NCI-H345 treated with DMSO at 0.1 percent for 48 hours (cell line): Measurements from ENCODE around the gene RRAD.
"Not testable (repeated sequence)": the region's sequence is repeated elsewhere in the genome, so short reads cannot be mapped to it uniquely, and the experiment has no call there.

ENCODE experiments used
- DNase-seq: peaks from one replicate; lab custom pipeline; 2025; ENCODE audit not compliant: unreplicated experiment; lab: John Stamatoyannopoulos, UW

Gene RRAD

DNA sequence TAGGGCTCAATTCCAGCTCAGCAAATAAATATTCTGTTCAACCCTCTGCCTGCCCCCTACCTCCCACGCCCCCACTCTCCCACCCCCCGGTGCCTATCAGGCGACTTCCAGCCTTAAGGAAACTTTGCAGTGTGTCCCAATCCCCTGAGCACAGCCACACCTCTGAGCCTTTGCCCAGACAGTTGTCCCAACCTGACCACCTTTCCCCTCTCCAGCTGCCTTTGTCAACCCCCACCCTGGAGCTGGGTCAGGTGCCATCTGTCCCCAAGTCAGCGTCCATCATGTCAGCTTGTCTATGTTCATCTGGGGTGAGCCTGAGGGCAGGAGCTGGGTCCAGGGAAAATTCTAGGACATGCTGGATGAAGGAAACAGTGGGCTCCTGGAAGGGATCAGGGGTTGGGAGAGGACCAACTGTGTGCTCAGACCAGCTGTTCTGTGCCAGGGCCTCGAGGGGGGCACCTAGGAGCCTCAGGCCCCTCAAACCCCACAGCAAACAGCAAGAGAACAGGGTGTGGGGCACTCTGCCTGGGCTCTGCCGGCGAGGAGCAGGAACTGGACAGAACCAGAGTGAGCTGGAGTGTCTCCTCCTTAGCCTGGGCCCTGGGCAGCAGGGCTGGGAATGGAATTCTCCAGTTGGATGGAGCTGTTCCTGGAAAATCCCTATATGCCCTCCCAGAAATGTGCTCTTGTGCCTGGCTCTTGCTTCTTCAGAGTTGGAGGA, 24.5 kb downstream of the RRAD start:
- DNase-seq, result no peak

DNA sequence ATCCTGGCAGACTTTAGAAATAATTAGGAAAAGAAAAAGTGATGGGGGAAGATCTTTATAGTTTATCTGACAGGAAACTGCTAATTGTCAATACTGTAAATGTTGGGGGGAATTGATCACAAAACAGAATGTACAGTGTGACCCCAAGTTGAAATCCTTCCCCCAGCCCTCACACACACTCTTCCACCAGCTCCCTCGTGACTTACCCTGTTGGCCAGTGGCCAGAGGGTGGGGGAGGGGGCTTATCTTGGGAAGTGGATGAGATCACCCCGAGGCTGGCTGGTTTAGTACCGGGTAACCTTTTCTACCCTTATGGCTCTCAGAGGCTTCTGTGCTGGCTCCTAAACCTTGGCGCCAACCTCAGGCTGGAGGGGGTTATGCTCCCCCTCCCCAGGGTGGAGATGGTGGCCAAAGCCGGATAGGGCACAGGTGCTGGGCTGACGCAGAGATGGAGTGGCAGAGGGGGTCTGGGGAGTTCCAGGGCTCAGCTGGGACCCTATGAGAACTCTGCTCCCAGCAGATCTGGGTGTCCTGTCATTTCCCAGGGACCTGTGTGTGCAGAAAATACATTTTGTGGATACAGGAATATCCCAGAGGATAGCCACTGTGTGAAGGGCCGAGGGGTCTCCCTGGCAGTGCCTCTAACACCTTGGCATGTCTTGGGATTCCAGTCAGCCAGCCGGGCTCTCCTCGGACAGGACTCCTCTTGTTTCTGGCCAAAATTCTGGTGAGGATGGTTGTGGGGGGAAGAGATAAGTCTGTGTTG, 25.2 kb downstream of the RRAD start:
- no peak for DNase-seq

DNA sequence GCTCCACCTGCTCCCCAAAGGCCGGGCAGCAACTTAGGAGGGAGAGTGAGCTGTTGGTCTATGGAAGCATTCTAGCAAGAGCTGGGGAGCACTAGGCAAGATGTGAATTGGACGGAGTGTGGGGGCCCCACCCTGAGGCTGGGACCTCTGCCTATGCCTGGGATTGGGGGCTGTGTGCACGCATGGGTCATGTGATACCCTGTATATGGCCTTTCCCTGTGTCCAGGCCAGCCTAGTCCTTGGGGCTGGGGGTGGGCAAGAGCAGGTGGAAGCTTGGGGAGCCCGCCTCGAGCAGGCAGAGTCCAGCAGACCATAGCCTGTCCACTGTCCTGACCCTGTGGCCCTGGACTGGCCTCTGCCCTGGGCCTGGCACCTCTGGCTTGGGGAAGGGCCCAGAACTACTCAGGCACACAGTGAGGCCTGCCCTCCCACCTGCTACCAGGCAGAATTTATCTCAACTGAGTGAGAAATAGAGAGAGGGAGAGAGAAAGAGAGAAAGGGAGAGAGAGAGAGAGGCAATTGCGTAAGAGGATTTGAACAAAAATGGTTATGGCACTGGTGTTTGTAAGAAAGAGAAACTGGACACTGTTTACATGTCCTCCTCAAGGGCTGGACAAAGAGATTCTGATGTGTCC, 25.9 kb downstream of the RRAD start:
- no peak for DNase-seq

DNA sequence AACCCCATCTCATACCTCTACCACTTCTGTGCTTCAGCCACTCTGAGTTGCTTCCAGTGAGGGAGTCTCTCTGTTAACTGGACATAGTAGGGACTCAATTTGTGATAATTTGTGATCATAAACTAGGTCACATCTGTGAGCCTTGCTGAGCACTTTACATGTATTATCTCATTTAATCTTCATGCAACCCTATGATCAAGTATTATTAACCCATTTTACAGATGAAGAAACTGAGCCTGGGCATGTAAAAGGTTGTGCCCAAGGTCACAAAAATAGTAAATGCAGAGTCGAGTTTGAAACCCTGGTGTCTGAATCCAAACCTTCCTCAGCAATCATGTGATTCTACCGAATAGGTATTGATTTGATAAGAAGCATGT, 26.4 kb downstream of the RRAD start:
- no peak for DNase-seq

DNA sequence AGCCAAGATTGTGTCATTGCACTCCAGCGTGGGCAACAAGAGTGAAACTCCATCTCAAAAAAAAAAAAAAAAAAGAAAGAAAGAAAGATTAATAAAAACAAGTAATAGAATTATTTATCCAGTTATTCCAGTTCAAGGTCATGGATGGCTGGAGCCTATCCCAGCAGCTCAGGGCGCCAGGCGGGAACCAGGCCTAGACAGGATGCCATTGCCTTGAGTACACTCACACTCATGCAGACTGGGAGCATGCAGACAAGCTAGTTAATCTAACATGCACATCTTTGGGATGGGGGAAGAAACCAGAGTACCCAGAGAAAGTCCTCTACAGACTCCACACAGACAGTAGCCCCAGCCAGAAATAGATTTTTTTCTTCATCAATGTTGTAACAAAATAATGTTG, 27.1 kb downstream of the RRAD start:
- DNase-seq, result no peak

DNA sequence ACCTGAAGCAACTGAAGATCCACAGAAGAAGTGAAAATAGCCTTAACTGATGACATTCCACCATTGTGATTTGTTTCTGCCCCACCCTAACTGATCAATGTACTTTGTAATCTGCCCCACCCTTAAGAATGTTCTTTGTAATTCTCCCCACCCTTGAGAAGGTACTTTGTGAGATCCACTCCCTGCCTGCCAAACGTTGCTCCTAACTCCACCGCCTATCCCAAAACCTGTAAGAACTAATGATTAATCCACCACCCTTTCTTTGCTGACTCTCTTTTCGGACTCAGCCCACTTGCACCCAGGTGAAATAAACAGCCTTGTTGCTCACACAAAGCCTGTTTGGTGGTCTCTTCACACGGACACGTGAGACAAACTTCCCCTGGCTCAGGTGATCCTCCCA, 28.7 kb downstream of the RRAD start:
- DNase-seq, result not testable (repeated sequence)

DNA sequence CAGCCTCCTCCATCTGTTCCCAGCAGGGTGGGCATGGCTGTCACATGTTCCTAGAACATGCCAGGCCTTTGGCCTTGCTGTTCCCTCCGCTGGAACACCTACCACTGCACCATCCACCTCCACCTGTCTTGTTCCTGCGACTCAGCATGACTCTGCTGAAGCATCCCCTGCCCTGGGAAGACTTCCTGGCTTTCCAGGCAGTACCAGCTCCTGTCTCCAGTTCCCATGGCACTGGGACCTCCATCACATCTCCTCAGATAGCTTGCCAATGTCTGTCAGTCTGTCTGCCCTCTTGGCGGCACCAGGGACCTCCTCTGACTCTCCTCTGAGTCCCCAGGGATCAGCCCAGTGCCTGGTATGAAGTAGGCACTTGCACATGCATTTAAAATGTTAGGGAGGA, 29.3 kb downstream of the RRAD start:
- DNase-seq, result no peak

DNA sequence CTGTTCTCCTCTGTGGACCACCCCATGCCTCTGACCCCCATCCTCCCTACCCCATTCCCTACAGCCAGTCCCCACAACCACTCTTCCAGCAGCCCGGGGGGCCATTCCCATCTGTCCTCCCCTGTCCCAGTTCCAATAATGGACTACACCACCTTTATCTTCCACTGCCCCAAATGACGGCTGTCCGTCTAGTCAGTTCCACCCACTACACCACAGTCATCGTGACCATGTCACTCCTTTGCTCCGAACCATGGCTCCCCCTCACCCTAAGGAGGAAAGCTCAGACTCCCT, 29.7 kb downstream of the RRAD start:
- no peak for DNase-seq

DNA sequence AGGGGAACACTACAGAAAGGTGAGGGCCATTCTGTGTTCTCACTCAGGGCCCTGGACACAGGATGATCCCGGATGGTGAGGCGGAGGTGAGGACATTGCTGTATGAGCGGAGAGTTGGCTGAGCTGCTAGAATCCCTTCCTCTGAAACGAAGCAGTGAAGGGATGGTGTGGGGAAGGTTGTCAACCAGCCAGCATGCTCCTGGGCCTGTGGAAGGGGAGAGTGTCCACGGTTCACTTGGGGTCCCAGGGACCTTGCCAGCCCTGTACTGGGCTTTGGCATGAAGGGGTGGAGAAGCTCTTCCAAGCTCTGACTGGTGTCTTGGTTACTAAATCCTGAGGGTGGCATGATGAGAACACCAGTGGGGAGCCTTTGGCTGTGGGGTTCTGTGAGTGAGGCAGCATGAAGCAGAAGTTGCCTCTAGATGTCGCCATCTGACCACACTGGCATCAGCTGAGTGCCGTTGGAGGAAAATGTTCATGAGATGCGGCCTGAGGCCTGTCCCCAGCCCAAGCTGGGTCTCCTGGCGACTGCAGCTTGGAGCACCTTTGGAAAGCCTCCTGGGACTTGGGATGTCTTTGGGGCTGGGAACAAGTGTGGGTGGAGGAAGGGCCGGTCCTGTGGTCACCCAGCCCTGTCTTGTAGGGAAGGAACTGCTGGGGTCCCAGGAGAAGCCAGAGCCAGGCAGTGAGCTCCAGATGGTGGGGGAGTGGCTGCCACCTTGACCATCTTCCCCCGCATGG, 30.2 kb downstream of the RRAD start:
- no peak for DNase-seq

DNA sequence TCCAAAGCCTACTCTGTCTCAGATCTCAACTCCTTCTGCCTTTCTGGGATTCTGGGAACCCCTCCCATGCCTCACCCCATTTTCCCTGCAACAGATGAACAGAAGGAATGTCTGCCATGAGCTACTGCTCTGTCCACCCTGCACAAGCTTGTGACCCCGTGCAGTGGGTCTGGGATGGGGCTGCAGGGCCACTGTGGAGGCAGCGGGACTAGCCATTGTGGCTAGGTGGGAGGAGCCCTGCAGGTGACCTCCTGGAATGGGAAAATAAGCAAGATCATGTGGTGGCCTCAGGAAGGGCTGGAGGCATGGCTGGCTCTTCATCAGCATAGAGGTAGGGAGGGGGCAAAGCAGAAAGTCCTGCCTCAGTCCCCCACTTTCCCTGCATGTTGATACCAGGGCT, 31.3 kb downstream of the RRAD start:
- DNase-seq, result no peak

DNA sequence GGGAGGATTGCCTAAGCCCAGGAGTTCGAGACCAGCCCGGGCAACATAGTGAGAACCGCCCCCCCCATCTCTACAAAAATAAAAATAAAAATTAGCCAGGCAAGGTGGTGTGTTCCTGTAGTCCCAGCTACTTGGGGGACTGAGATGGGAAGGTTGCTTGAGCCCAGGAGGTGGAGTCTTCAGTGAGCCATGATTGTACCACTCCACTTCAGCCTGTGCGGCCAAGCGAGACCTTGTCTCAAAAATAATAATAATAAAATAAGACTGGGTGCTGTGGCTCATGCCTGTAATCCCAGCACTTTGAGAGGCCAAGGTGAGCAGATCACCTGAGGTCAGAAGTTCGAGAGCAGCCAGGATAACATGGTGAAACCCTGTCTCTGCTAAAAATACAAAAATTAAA, 33.5 kb downstream of the RRAD start:
- DNase-seq, result no peak

DNA sequence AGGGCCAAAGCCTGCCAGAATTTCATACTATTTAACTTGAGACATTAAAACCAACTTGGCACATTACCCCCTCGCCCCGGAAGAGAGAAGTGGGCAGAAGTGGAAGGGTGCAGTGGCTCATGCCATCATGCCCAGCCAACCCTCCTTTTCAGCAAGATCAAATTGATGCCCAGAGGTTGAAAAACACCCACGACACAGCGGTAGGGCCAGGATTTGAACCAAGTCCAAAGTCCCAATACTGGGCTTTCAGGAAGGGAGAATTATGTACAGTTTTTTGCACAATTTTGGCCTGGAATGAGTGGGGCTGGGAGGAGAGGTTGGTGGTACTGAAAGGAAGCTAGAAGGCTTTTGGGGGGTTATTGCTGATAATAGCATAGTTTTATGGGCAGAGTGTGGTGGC, 34.0 kb downstream of the RRAD start:
- DNase-seq, result no peak

DNA sequence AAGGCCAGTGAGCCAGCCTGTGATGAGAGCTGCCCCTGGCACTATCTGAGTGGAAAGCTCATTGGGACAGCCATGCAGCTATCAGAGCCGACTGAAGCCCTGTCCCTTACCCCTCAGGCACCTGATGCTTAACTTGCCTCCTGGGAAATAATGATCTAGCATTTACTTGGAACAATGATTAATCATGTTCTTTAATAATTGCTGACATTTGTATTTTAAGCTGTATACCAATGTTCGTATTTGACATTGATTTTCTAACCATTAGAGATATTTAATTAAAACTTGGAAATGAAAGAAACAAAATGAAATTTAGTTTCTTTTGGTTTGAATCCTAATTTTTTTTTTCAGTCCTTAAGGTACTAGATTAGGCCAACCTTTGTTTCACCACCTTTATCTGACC, 34.5 kb downstream of the RRAD start:
- DNase-seq, result no peak

DNA sequence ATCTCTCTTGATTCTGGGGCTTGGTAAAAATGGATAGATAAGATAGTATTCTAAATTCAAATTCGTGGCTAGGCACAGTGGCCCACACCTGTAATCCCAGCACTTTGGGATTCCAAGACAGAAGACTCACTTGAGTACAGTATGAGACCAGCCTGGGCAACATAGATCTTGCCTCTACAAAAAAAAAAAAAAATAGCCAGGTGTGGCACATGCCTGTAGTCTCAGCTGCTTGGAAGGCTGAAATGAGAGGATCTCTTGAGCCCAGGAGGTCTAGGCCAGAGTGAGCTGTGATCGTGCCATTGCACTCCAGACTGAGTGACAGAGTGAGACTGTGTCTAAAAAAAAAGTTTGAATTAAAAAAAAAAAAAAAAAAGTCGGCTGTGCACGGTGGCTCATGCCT, 35.7 kb downstream of the RRAD start:
- no peak for DNase-seq

DNA sequence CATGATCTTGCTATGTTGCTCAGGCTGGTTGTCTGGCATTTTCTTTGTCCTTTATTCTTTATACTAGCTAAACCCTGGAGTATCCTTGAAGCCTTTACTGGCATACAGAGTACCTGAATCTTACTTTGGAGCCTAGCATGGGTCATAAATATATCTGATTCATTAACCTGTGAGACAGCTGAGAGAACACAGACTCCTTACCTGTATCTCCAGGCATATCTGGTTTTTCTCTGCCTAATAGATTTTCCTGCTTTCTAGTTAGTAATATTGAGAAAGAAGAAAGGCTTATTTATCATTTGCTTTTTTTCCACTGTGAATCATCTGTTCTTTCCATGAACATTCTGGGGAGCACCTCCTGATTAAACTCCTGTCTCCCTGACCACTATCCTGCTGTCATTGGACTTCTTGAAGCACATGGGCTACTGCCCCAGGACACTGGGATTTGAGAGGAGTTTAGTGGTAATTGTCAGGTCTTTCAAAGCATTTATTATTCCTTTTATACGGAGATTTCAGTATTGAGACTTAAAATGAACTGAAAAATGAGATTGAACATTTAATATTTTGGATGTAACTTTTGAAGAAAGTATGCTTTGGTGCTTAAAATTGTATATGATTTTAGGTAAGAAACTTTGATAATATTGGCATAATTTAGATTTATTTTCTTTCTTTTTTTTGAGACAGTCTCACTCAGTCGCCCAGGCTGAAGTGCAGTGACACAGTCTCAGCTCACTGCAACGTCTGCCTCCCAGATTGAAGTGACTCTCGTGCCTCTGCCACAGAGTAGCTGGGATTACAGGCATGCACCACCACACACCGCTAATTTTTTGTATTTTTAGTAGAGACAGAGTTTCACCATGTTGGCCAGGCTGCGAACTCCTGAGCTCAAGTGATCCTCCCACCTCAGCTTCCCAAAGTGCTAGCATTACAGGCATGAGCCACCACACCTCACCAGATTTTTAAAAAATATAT, 36.4 kb downstream of the RRAD start:
- no peak for DNase-seq

DNA sequence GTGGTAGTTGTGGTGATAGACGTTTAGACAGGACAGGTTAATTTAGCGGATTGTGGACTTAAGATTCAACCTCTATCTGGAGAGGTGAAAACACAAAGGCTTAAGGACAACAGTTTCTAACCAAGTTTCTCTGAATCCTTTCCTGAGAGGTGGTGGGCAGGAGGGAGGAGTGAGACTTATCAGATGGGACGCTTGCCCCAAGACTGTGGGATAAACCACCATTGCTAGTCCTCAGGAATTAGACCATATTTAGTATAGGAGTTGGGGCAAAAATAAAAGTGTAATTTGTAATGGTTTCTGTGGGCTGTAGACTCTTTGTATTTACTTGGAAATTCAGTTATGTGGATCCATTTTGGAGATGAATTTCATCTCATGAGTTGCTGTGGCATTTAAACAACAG, 38.4 kb downstream of the RRAD start:
- no peak for DNase-seq

DNA sequence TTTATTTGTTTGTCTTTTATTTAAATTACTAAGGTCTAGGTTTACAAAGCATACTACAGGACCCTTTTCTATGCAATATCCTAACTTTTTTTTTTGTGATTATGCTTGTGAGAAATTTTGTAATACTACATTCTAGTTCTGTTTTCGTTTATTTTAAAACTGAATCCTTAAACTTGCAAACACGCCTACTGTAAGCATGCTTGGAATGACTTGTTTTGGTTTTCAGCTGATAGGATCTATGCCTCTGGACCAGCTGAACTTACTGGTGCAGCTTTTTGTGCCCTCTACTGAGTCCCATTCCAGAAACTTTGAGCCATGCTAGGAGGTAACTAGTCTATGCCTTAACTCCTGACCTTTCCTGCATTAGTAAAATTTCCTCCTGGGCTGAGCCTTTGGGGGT, 39.0 kb downstream of the RRAD start:
- DNase-seq, result no peak

DNA sequence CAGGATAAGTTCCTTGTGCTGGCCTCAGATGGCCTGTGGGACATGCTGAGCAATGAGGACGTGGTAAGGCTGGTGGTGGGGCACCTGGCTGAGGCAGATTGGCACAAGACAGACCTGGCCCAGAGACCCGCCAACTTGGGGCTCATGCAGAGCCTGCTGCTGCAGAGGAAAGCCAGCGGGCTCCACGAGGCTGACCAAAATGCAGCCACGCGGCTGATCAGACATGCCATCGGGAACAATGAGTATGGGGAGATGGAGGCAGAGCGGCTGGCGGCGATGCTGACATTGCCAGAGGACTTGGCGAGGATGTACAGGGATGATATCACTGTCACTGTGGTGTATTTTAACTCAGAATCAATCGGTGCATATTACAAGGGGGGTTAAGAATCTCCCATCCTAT, 39.8 kb downstream of the RRAD start:
- DNase-seq, result no peak

DNA sequence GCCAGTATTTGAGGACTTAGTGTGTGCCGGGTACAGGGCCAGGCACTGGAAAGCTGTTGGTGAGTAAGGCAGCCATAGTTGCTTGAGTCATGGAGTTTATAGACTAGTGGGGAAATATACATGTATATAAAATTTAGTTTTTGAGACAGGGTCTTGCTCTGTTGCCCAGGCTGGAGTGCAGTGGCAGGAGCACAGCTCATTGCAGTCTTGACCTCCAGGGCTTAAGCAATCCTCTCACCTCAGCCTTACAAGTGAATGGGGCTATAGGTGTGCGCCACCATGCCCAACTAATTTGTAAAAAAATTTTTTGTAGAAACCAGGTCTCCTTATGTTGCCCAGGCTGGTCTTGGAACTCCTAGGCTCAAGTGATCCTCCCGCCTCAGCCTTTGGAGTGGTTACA, 42.6 kb downstream of the RRAD start:
- DNase-seq, result no peak

DNA sequence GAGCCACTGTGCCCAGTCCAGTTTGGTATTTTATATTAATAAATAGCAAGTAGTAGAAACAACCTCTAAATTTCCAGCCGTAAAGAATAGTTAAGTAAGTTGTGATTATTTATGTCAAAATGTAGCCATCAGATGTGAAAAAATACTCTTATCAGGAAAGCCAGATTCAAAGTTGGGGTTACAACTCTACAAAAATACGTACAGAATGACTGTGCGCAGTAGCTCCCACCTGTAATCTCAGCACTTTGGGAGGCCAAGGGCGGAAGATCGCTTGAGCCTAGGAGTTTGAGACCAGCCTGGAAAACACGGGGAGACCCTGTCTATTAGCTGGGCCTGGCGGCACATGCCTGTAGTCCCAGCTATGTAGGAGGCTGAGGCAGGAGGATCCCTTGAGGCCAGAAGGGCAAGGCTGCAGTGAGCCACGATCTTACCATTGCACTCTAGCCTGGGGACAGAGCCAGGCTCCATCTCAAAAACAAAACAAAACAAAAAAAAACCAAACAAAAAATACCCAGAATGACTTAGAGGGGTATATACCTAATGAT, 43.3 kb downstream of the RRAD start:
- no peak for DNase-seq

DNA sequence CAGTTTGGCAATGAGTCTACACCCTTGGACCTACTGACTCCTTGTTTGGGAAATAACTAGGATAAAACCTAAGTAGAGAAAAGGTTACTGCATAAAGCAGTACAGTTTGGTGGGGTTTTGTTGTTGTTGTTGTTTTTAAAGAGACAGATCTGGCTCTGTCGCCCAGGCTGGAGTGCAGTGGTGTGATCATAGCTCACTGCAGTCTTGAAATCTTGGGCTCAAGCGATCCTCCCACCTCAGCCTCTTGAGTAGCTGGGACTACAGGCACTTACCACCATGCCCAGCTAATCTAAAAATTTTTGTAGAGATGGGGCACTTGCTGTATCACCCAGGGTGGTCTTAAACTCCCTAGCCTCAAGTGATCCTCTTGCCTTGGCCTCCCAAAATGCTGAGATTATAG, 43.8 kb downstream of the RRAD start:
- DNase-seq, result no peak
